NK-92 (cell line): Measurements from ENCODE around the gene PROM2.

Experiments used
- DNase-seq: peaks from one replicate; lab custom pipeline; 2025; ENCODE audit not compliant: unreplicated experiment; lab: John Stamatoyannopoulos, UW

Gene PROM2

DNA sequence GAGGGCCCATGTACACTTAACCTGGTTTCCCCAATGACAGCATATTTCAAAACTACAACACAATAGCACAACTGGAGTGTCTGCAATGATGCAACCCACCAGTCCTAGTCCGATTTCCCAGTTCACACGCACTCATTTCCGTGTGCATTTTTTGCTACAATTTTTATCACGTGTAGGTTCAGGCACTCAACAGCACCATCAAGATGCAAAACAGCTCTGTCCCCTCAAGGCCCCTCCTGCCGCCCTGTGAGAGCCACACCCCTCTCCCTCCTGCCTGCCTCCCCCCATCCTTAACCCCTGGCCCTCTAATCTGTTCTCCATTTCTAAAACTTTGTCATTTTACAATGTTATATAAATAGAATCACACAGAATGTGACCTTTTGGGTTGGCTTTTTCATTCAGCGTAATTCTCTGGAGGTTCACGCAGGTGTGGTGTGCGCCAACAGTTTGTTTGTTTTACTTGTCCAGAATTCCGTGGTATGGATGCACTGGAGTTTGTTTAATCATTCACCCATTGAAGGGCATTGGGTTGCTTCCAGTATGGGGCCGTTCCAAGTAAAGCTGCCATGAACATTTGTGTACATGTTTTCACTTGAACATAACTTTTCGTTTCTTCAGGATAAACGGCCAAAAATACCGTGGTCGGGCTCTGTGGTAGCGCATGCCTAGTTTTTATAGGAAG is 31.3 kb downstream of the PROM2 start:
- no peak for DNase-seq

DNA sequence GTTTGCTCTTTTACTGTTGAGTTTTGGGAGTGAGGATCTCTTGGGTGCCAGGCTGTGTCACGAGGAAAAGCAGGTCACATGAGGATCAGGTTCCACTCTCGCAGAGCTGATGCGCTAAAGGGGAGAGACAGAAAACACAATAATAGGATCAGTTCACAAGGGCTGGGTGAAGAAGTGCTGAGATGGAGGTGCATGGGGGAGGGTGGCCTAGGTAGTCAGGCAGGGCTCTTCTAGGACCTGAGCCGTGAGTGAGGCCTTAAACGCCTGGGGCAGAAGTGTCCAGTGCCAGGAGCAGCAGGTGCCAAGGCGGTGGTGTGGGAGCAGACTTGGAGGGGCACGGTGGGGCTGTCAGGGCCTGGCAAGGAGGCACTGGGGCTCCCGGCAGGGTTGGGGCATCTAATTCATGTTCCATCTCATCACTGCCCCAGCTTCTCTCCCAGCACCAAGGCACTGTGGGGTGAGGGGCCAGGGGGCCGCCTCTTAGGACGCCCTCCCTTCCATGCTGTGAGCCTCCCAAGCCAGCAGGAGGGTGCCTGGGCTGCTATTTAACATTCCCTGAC is 32.2 kb downstream of the PROM2 start:
- no peak for DNase-seq

GRCh38 chr2:95307036-95307435 is 32.8 kb downstream of the PROM2 start:
- DNase-seq, result no peak

GRCh38 chr2:95307878-95308277 is 33.6 kb downstream of the PROM2 start:
- DNase-seq, result no peak

DNA sequence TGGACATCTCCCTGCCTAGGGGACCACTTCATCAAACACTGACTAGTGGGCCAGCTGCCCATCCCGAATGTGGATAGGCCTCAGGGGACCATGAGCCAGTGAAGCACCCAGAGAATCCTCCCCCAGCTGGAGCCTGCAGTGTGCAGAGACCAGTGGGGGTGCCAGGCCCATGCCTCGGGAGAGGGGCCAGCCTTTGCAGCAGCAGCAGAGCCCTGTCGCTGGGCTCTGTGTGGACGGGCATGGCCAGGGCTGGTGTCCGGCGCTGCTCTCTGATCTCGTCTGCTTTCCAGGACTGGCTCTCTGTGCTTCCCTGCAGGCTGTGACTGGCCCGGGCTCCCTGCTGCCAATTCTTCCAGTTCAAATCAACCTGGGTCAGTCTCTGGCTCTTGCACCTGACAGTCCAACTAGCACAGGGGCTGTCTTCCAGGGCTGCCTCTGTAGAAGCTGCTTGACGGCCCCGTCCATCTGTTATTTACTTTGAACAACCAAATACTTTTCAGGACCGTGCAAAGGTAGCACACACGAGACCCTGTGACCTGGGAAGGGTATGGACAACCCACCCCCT is 34.3 kb downstream of the PROM2 start:
- DNase-seq, result no peak

DNA sequence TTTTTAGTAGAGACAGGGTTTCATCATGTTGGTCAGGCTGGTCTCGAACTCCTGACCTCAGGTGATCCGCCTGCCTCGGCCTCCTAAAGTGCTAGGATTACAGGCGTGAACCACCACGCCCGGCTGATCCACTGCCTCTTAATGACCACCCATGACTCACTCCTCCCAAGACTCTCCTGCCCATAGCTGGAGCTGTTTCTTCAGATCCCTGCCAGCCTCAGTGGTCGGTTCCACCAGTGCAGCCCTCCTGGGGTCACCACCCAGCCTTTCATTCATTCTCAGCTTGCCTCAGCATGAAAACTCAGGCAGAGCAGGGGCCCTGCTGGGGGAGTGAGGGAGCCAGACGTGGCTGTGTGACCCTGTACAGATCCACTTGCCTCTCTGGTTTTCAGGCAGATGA is 35.4 kb downstream of the PROM2 start:
- DNase-seq, result no peak

DNA sequence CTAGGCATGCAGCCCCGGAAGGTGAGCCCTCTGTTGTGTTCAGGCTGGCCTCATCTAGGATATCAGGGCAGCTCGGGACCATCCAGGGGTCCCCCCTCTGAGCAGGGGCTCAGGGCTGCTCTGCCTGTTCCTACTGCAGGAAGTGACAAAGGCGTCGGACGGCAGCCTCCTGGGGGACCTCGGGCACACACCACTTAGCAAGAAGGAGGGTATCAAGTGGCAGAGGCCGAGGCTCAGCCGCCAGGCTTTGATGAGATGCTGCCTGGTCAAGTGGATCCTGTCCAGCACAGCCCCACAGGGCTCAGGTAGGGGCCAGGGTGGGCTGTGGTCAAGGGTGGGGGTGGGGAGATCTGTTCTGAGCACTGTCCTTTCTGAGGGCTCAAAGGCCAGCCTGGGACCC is 36.0 kb downstream of the PROM2 start:
- DNase-seq, result no peak

DNA sequence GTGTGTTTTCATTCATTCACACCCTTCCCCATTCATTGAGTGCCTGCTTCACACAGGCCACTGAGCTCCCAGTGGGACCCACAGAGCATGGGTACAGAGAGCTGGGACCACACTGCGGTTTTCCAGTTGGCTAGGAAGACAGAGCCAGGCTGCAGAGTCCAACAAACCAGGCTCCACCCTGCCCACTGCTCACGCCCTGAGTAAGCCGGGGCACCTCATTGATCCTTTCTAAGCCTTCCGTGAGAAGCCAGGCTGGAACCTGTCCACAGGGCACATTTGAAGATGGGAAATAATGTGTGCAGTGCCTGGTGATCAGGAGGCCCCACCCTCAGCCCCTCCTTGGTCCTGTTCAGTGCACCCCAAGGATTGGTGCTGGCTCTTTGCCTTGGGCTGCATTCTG is 36.4 kb downstream of the PROM2 start:
- no peak for DNase-seq

DNA sequence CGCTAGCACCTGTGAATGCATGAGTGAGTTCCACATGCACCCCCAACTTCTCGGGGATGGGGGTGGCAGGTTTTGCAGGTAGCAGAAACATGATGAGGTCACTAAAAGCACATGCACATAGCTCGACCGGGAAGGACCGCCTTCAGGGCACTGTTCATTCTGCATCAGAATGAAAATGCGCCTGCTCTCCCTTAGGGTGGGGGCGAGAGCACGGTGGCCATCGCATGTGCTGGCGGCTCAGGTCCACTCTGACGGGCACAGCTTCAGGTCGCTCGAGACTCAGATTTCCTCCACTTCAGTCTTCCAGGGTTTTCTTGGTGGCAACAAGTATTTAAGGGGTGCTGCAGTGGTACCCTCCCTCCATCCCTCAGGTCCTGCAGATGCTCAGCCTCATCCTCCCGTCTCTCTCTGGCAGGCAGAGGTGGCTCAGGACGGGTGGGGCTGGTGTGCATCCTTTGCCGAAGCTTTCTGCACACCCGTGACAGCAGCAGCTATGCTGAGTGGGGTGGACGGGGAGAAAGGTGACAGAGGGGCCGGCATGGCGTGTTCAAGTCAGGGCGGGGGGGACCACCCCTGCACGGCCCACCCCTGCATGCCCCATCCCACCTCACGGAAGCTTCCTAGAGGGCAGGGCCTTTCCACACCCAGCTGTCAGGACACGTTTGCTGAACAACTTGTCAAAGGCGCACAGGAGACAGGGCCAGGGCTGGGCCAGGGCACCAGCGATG is 37.7 kb downstream of the PROM2 start:
- no peak for DNase-seq

- no peak for DNase-seq
These were observed 38.4 kb downstream of the PROM2 start for GRCh38 chr2:95312543-95313201.

GRCh38 chr2:95313296-95314131 is 39.3 kb downstream of the PROM2 start:
- DNase-seq, result no peak

GRCh38 chr2:95314598-95314963 is 40.3 kb downstream of the PROM2 start:
- no peak for DNase-seq

DNA sequence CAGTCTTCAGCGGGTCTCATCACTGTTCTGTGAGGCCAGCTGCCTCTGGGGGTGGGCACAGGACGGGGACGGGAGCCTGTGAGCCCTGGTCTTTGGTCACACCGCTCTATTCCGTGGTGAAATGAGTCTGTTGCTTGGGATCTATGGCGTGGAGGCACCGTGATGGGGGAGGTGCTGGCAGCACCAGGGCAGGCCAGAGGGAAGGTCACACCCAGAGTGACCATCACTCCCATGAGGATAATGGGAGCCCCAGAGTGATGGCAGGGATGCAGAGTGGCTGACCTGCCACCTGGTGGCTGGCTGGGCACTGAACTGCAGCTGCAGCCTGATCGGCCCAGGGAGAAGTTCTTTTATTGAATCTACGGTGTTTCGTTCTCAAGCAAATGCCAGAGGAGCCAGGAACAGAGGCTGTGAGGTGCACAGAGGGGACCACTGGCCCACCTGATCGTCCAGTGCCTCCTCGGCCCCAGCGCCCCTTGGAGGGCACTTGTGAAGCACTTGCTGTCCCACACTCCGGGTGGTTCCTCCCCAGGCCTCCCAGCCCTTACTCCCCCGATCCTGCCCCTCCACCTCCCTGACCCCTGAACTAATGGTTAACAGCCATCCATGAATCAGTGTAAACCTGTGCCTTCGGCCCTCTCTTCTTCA is 40.8 kb downstream of the PROM2 start:
- no peak for DNase-seq

- DNase-seq, result no peak
These were observed 41.7 kb downstream of the PROM2 start for GRCh38 chr2:95315801-95316411.

GRCh38 chr2:95316466-95317122 is 42.3 kb downstream of the PROM2 start:
- DNase-seq, result no peak

GRCh38 chr2:95317123-95317500 is 42.9 kb downstream of the PROM2 start:
- no peak for DNase-seq

DNA sequence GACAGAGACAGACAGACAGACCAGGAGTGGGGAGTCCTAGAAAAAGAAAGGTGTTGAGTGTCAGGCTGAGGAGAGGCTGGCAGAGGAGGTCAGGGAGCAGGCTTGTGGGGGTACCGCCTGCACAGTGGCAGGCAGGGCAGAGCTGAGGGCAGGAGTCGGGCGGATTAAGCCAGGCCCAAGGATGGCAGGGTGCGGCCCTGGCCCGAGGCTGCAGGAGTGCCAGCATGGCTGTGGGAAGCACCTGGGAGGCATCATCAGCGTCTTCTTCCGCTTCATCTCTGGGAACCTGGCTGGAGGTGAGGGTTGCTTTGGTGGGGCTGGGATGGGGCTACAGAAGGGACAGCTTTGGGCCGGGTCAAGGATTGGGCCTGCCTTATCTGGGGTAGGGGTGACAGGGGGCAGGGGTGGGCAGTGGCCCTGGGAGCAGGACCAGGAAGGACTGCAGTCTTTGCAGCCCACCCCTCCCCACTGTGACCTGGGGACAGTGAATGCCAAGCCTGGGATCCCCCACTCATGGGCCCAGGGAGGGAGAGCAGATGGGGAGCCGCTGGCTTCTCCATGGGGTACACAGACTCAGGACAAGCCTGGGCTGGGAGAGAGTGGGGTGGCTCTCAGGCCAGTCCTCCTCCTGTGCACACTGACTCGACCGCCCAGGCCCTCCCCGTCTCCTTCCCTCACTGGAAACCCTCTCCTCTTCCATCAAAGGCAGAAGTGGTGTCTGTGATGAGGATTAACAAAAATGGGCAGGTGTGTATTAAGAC is 43.6 kb downstream of the PROM2 start:
- no peak for DNase-seq

- no peak for DNase-seq
These were observed 44.4 kb downstream of the PROM2 start for GRCh38 chr2:95318431-95319220.
